H9 (cell line): ENCODE results near the gene FERMT2. TPM values are rescaled to one million over a fixed set of nuclear protein-coding genes. Genes with fewer than 3 reads are reported as not detected.

Experiments
- DNase-seq: peaks from one replicate; pipeline ENCODE4 v3.0.0-alpha.2; 2017
- H2AFZ ChIP-seq: one replicate; pipeline ENCODE4 v1.6.1; 2013; ENCODE audit warnings: mild to moderate bottlenecking, low read length, control low read depth, moderate library complexity
- H2AK5ac ChIP-seq: 2 replicates; pipeline ENCODE4 v1.6.1; 2013; ENCODE audit warnings: low read length, control low read depth, mixed read lengths; ENCODE audit not compliant: insufficient read length
- H2BK120ac ChIP-seq: one replicate; pipeline ENCODE4 v1.6.1; 2013; ENCODE audit warnings: low read depth, mild to moderate bottlenecking, low read length, control low read depth, inconsistent platforms; ENCODE audit not compliant: poor library complexity, severe bottlenecking
- H2BK12ac ChIP-seq: 2 replicates; pipeline ENCODE4 v1.6.1; 2013; ENCODE audit warnings: low read length, control low read depth, mixed read lengths, low read depth; ENCODE audit not compliant: insufficient read length
- H2BK15ac ChIP-seq: 2 replicates; pipeline ENCODE4 v1.6.1; 2013; ENCODE audit warnings: low read depth, low read length, control low read depth
- H2BK20ac ChIP-seq: one replicate; pipeline ENCODE4 v1.6.1; 2013; ENCODE audit warnings: low read depth, mild to moderate bottlenecking, low read length, control low read depth, inconsistent platforms; ENCODE audit not compliant: poor library complexity, severe bottlenecking
- H2BK5ac ChIP-seq: 2 replicates; pipeline ENCODE4 v1.6.1; 2013; ENCODE audit warnings: low read length, control low read depth, mixed read lengths; ENCODE audit not compliant: insufficient read length
- H3K14ac ChIP-seq: 2 replicates; pipeline ENCODE4 v1.6.1; 2013; ENCODE audit warnings: low read length, control low read depth; ENCODE audit not compliant: insufficient read depth
- H3K18ac ChIP-seq: 2 replicates; pipeline ENCODE4 v1.6.1; 2013; ENCODE audit warnings: low read depth, mild to moderate bottlenecking, mixed read lengths, low read length, control low read depth; ENCODE audit not compliant: insufficient read length
- H3K23ac ChIP-seq: 2 replicates; pipeline ENCODE4 v1.6.1; 2013; ENCODE audit warnings: low read length, control low read depth, mixed read lengths, low read depth; ENCODE audit not compliant: insufficient read length
- H3K23me2 ChIP-seq: 2 replicates; pipeline ENCODE4 v1.6.1; 2013; ENCODE audit warnings: low read depth, mild to moderate bottlenecking, mixed read lengths, low read length, control low read depth; ENCODE audit not compliant: insufficient read length, poor library complexity, severe bottlenecking
- H3K27ac ChIP-seq: 2 replicates; pipeline ENCODE4 v1.5.1; 2013; ENCODE audit warnings: low read length, control low read depth, mixed read lengths, low read depth; ENCODE audit not compliant: insufficient read length
- H3K27me3 ChIP-seq: 2 replicates; pipeline ENCODE4 v1.6.1; 2013; ENCODE audit warnings: low read length, control low read depth, inconsistent platforms; ENCODE audit not compliant: insufficient read depth
- H3K4ac ChIP-seq: 2 replicates; pipeline ENCODE4 v1.6.1; 2013; ENCODE audit warnings: low read depth, mild to moderate bottlenecking, control low read depth, inconsistent platforms, low read length, moderate library complexity
- H3K4me1 ChIP-seq: 2 replicates; pipeline ENCODE4 v1.6.1; 2013; ENCODE audit warnings: low read length, control low read depth, inconsistent platforms; ENCODE audit not compliant: insufficient read depth
- H3K4me2 ChIP-seq: 2 replicates; pipeline ENCODE4 v1.6.1; 2013; ENCODE audit warnings: low read length, control low read depth, mixed read lengths; ENCODE audit not compliant: insufficient read length, insufficient read depth
- H3K56ac ChIP-seq: 2 replicates; pipeline ENCODE4 v1.6.1; 2013; ENCODE audit warnings: low read depth, mild to moderate bottlenecking, mixed read lengths, low read length, control low read depth; ENCODE audit not compliant: insufficient read length
- H3K79me1 ChIP-seq: 2 replicates; pipeline ENCODE4 v1.6.1; 2013; ENCODE audit warnings: low read depth, mild to moderate bottlenecking, moderate library complexity, low read length, control low read depth, inconsistent platforms; ENCODE audit not compliant: insufficient read depth, poor library complexity, severe bottlenecking
- H3K79me2 ChIP-seq: 2 replicates; pipeline ENCODE4 v1.6.1; 2013; ENCODE audit warnings: low read length, control low read depth, inconsistent platforms; ENCODE audit not compliant: insufficient read depth
- H3K9ac ChIP-seq: 2 replicates; pipeline ENCODE4 v1.6.1; 2013; ENCODE audit warnings: low read length, control low read depth, mixed read lengths; ENCODE audit not compliant: insufficient read length; ENCODE audit errors: extremely low read depth
- H3K9me3 ChIP-seq: one replicate; pipeline ENCODE4 v1.6.1; 2013; ENCODE audit warnings: low read depth, low read length, inconsistent platforms; ENCODE audit not compliant: control insufficient read depth
- H3T11ph ChIP-seq: one replicate; pipeline ENCODE4 v1.6.1; 2013; ENCODE audit warnings: mild to moderate bottlenecking, low read length, control low read depth, inconsistent platforms
- H4K20me1 ChIP-seq: one replicate; pipeline ENCODE4 v1.6.1; 2013; ENCODE audit not compliant: control insufficient read depth, insufficient read length, insufficient read depth
- H4K5ac ChIP-seq: 2 replicates; pipeline ENCODE4 v1.6.1; 2013; ENCODE audit warnings: low read depth, mild to moderate bottlenecking, mixed read lengths, low read length, control low read depth; ENCODE audit not compliant: insufficient read length
- H4K8ac ChIP-seq: replicated peaks from 2 replicates; pipeline ENCODE4 v1.6.1; 2013; ENCODE audit warnings: low read length, control low read depth, mixed read lengths, low read depth; ENCODE audit not compliant: insufficient read length
- H4K91ac ChIP-seq: 2 replicates; pipeline ENCODE4 v1.6.1; 2013; ENCODE audit warnings: low read depth, mild to moderate bottlenecking, moderate library complexity, mixed read lengths, low read length, control low read depth; ENCODE audit not compliant: insufficient read length
- H3K27ac Mint-ChIP-seq, 3 experiments: 2 replicates in 2 of 3; 3 replicates in 1 of 3; pipeline ENCODE4 v1.8.0; 2020 to 2021; ENCODE audit warnings: mixed read lengths in 3 of 3, mild to moderate bottlenecking in 1 of 3, moderate library complexity in 1 of 3
- H3K27me3 Mint-ChIP-seq: 2 replicates; pipeline ENCODE4 v1.8.0; 2021; ENCODE audit warnings: low read depth, mild to moderate bottlenecking, moderate library complexity, mixed read lengths
- H3K36me3 Mint-ChIP-seq, 3 experiments: 2 replicates in 2 of 3; 3 replicates in 1 of 3; pipeline ENCODE4 v1.8.0; 2020 to 2021; ENCODE audit warnings: low read depth in 3 of 3, mixed read lengths in 3 of 3; ENCODE audit not compliant: insufficient read depth in 1 of 3
- H3K4me1 Mint-ChIP-seq, 2 experiments: 2 replicates each; pipeline ENCODE4 v1.8.0; 2020; ENCODE audit warnings: mixed read lengths in 2 of 2
- H3K4me3 Mint-ChIP-seq, 2 experiments: 2 replicates in 1 of 2; 3 replicates in 1 of 2; pipeline ENCODE4 v1.8.0; 2020 to 2021; ENCODE audit warnings: mild to moderate bottlenecking in 2 of 2, mixed read lengths in 2 of 2, moderate library complexity in 1 of 2
- H3K9me3 Mint-ChIP-seq, 2 experiments: 2 replicates in 1 of 2; 3 replicates in 1 of 2; pipeline ENCODE4 v1.8.0; 2020; ENCODE audit warnings: mild to moderate bottlenecking in 2 of 2, mixed read lengths in 2 of 2, moderate library complexity in 1 of 2
- CTCF ChIP-seq: fragments of 200-600 bp; sonication (generic); conservative IDR thresholded peaks from 3 replicates; pipeline ENCODE4 v1.8.0; 2021; ENCODE audit warnings: antibody characterized with exemption, mild to moderate bottlenecking
- WGBS: extraction: QIAGEN DNeasy Blood & Tissue Kit; methylation state at CpG from one replicate; pipeline ENCODE4 v1.1.7; 2013; ENCODE audit warnings: missing lambda C conversion rate, low lambda C conversion rate, mixed read lengths; ENCODE audit not compliant: insufficient read length; ENCODE audit errors: extremely low coverage; 5-methylcytosine and 5-hydroxymethylcytosine counted together
- total RNA-seq: library from RNA; stranded (reverse); gene quantifications from 2 replicates; pipeline ENCODE4 v1.2.1, GENCODE V29; 2021

Gene FERMT2
- total RNA-seq, 1 experiment from 2014 or later = 128 TPM

DNA sequence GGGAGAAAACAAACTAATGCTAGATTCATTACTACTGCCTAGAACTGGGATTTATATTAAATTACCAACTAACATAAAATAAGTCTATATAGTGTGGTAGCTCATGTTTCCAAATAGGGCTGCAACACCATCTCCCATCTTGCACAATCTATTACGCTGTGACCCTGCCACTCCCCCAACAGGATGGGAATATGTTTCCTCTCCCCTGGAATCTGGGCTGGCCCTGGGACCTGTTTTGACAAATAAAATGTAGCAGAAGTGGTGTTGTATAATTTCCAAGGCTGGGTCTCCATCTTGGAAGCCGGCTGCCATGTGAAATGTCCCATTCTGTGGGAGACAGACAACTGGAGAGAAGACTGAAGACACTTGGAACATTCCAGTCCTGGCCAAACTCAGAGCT lies 45.6 kb upstream of the FERMT2 start:
- H3T11ph ChIP-seq = no peak overlapping the region
- no peak overlapping the region for H3K4ac ChIP-seq
- H3K79me2 ChIP-seq = no peaks in the 10 kb centered on the region
- no peak for DNase-seq
- no peak overlapping the region for H3K18ac ChIP-seq
- Mint-ChIP-seq H3K4me3 (no peak overlapping the region), H3K4me1 (peaks cover 6 to 8% of the 10 kb centered on the region in 2 experiments), H3K9me3 (no peaks in the 10 kb centered on the region), H3K27me3 (no peaks in the 10 kb centered on the region), H3K36me3 (no peaks in the 10 kb centered on the region; a peak in 1 of 7 replicates), H3K27ac (no peak overlapping the region)
- H3K27ac ChIP-seq = no peak overlapping the region
- TF ChIP-seq CTCF = no peak
- no peak overlapping the region for H4K91ac ChIP-seq
- no peak overlapping the region for H3K14ac ChIP-seq
- no peak overlapping the region for H3K56ac ChIP-seq
- no peaks in the 10 kb centered on the region for H3K27me3 ChIP-seq
- H3K23me2 ChIP-seq = no peaks in the 10 kb centered on the region
- no peaks in the 10 kb centered on the region; the same call in 1 of the 2 replicates for H3K4me1 ChIP-seq
- no peak overlapping the region for H2BK120ac ChIP-seq
- H2BK20ac ChIP-seq = no peak overlapping the region
- no CpG with 5 or more reads among the region's 2 CpGs for WGBS
- no peak overlapping the region for H2BK15ac ChIP-seq
- H2AK5ac ChIP-seq = no peak overlapping the region
- H2AFZ ChIP-seq = no peak overlapping the region
- no peak overlapping the region for H3K23ac ChIP-seq
- no peaks in the 10 kb centered on the region for H4K20me1 ChIP-seq
- H3K9ac ChIP-seq = no peak overlapping the region
- no peaks in the 10 kb centered on the region for H3K79me1 ChIP-seq
- H3K4me2 ChIP-seq = no peak overlapping the region
- no peaks in the 10 kb centered on the region for H3K9me3 ChIP-seq
- no peak overlapping the region for H4K5ac ChIP-seq
- no peak overlapping the region for H4K8ac ChIP-seq
- H2BK5ac ChIP-seq = no peak overlapping the region
- no peak overlapping the region for H2BK12ac ChIP-seq
